HG02938 (cell line): ENCODE results near the gene GP5.

Source experiments
- ATAC-seq: cut with Tn5 transposase; IDR thresholded peaks from one replicate; pipeline ENCODE4 v1.9.1; 2021; ENCODE audit warnings: mild to moderate bottlenecking, moderate library complexity; ENCODE audit not compliant: unreplicated experiment

Gene GP5

GRCh38 chr3:194397757-194398312 lies 1.2 kb downstream of the GP5 start:
- ATAC-seq = no peak

- no peak for ATAC-seq
Measured at GRCh38 chr3:194396859-194397756, 2.0 kb downstream of the GP5 start.

- ATAC-seq = no peak
Measured at GRCh38 chr3:194396539-194396858, 2.6 kb downstream of the GP5 start.

- no peak for ATAC-seq
Measured at GRCh38 chr3:194395778-194396538, 3.1 kb downstream of the GP5 start.

- no peak for ATAC-seq
Measured at GRCh38 chr3:194395212-194395611, 3.9 kb downstream of the GP5 start.

GRCh38 chr3:194392576-194392975 lies 6.5 kb downstream of the GP5 start:
- ATAC-seq = no peak

- no peak for ATAC-seq
Measured at GRCh38 chr3:194390835-194391234, 8.2 kb downstream of the GP5 start.

GRCh38 chr3:194389269-194389668 lies 9.8 kb downstream of the GP5 start:
- ATAC-seq = no peak

GRCh38 chr3:194387926-194388418 lies 11.1 kb downstream of the GP5 start:
- ATAC-seq = no peak

- ATAC-seq = no peak
Measured at GRCh38 chr3:194387276-194387675, 11.8 kb downstream of the GP5 start.

- ATAC-seq = no peak
Measured at GRCh38 chr3:194386648-194387047, 12.4 kb downstream of the GP5 start.

- no peak for ATAC-seq
Measured at GRCh38 chr3:194386066-194386465, 13.0 kb downstream of the GP5 start.

- ATAC-seq = no peak
Measured at GRCh38 chr3:194384569-194385001, 14.5 kb downstream of the GP5 start.

- ATAC-seq = no peak
Measured at GRCh38 chr3:194384156-194384555, 14.9 kb downstream of the GP5 start.

- no peak for ATAC-seq
Measured at GRCh38 chr3:194383276-194383940, 15.7 kb downstream of the GP5 start.

- no peak for ATAC-seq
Measured at GRCh38 chr3:194382892-194383223, 16.2 kb downstream of the GP5 start.

GRCh38 chr3:194382196-194382891 lies 16.7 kb downstream of the GP5 start:
- no peak for ATAC-seq

GRCh38 chr3:194381460-194381875 lies 17.6 kb downstream of the GP5 start:
- ATAC-seq = no peak

- ATAC-seq = no peak
Measured at GRCh38 chr3:194380326-194380725, 18.7 kb downstream of the GP5 start.

GRCh38 chr3:194379651-194380050 lies 19.4 kb downstream of the GP5 start:
- no peak for ATAC-seq

GRCh38 chr3:194379231-194379630 lies 19.8 kb downstream of the GP5 start:
- ATAC-seq = no peak
